K562 (cell line): Measurements from ENCODE around the gene HTR1D. TPM values are rescaled to one million over a fixed set of nuclear protein-coding genes. Genes with fewer than 3 reads are reported as not detected.

Source experiments
- ATAC-seq: fragments of 200-7000 bp; cut with Tn5 transposase; 3 replicates; pipeline ENCODE4 v1.9.1; 2020; ENCODE audit warnings: moderate library complexity
- Bru-seq: library from RNA; stranded (reverse); fragments of 400-500 nt; gene quantifications from one replicate; lab custom pipeline; 2021; lab: Mats Ljungman, UMichigan
- BruChase-seq, 2 experiments: library from RNA; stranded (reverse); fragments of 400-500 nt; gene quantifications; one replicate each; lab custom pipeline; 2021; lab: Mats Ljungman, UMichigan
- BruUV-seq: library from RNA; stranded (reverse); fragments of 400-500 nt; replicated peaks from 2 replicates; lab custom pipeline; 2021; lab: Mats Ljungman, UMichigan
- CTCF ChIA-PET: fragments of 300-600 bp; formaldehyde crosslinking; extraction: SDS; loops from one replicate; lab custom pipeline; 2021; ENCODE audit warnings: low intra/inter-chr PET ratio; lab: Yijun Ruan, JAX
- POLR2A ChIA-PET: fragments of 300-600, 350-650 bp; sonication (Branson Sonifier 250); formaldehyde crosslinking; extraction: SDS; loops from one replicate; lab custom pipeline; 2021; ENCODE audit warnings: antibody characterized with exemption, inconsistent platforms; lab: Yijun Ruan, JAX
- DNase-seq, 4 experiments: peaks; one replicate each; pipeline versions ENCODE4 v3.0.0 to v3.0.0-alpha.2; 2011 to 2018; ENCODE audit warnings: low spot score in 3 of 4, mixed read lengths in 3 of 4; ENCODE audit errors: extremely low read depth in 1 of 4
- FAIRE-seq: peaks from 2 replicates; lab custom pipeline; 2011; peaks lifted over from hg19 to GRCh38; lab: Jason Lieb, UNC
- H2AFZ ChIP-seq: 2 replicates; pipeline ENCODE4 v1.6.0; 2011; ENCODE audit warnings: low read depth, low read length, control low read depth, inconsistent platforms
- H3K27ac ChIP-seq: fragments of 200-600 bp; 3 replicates; pipeline ENCODE4 v1.8.0; 2011; ENCODE audit warnings: low read depth, mild to moderate bottlenecking, control low read depth, inconsistent platforms, low read length, moderate library complexity, mixed read lengths; ENCODE audit errors: extremely low read depth
- H3K27me3 ChIP-seq, 2 experiments: fragments of 300-600 bp in 1 of 2; 2 replicates in 1 of 2; 3 replicates in 1 of 2; pipeline versions ENCODE4 v1.6.0 to v1.8.0; 2011; ENCODE audit warnings: inconsistent platforms in 2 of 2, low read length in 2 of 2, mild to moderate bottlenecking in 1 of 2, mixed read lengths in 1 of 2, moderate library complexity in 1 of 2; ENCODE audit not compliant: control insufficient read depth in 2 of 2, insufficient read depth in 2 of 2
- H3K36me3 ChIP-seq: fragments of 300-600 bp; 3 replicates; pipeline ENCODE4 v1.8.0; 2011; ENCODE audit warnings: mild to moderate bottlenecking, low read length, inconsistent platforms; ENCODE audit not compliant: control insufficient read depth, insufficient read depth
- H3K4me1 ChIP-seq, 2 experiments: fragments of 200-600 bp in 1 of 2; replicated peaks in 1 of 2; 2 replicates in 1 of 2; 3 replicates in 1 of 2; pipeline versions ENCODE4 v1.5.1 to v1.8.0; 2011; ENCODE audit warnings: inconsistent platforms in 2 of 2, low read length in 2 of 2, mild to moderate bottlenecking in 1 of 2, mixed read lengths in 1 of 2, moderate library complexity in 1 of 2; ENCODE audit not compliant: control insufficient read depth in 2 of 2, insufficient read depth in 2 of 2
- H3K4me2 ChIP-seq: 2 replicates; pipeline ENCODE4 v1.6.1; 2011; ENCODE audit warnings: low read length, control low read depth, inconsistent platforms, mixed read lengths; ENCODE audit not compliant: insufficient read depth
- H3K4me3 ChIP-seq: fragments of 200-600 bp; sonication (generic), shearing (Covaris generic); 2 replicates; pipeline ENCODE4 v1.5.1; 2016; ENCODE audit warnings: control low read depth, inconsistent platforms
- H3K79me2 ChIP-seq: fragments of 200-600 bp; 3 replicates; pipeline ENCODE4 v1.8.0; 2011; ENCODE audit warnings: low read length, inconsistent platforms; ENCODE audit not compliant: control insufficient read depth, insufficient read depth
- H3K9ac ChIP-seq, 2 experiments: 2 replicates each; pipeline versions ENCODE4 v1.6.0 to v1.6.1; 2011; ENCODE audit warnings: low read depth in 2 of 2, low read length in 2 of 2, control low read depth in 1 of 2, inconsistent platforms in 1 of 2, mild to moderate bottlenecking in 1 of 2, mixed read lengths in 1 of 2; ENCODE audit not compliant: insufficient read depth in 1 of 2
- H3K9me1 ChIP-seq: one replicate; pipeline ENCODE4 v1.6.0; 2011; ENCODE audit warnings: inconsistent platforms, mild to moderate bottlenecking, low read length, moderate library complexity; ENCODE audit not compliant: control insufficient read depth, insufficient read depth
- H3K9me3 ChIP-seq: replicated peaks from 2 replicates; pipeline ENCODE4 v1.5.1; 2011; ENCODE audit warnings: low read depth, low read length, inconsistent platforms; ENCODE audit not compliant: control insufficient read depth, insufficient read depth
- H4K20me1 ChIP-seq: replicated peaks from 2 replicates; pipeline ENCODE4 v1.6.1; 2011; ENCODE audit warnings: low read length, inconsistent platforms, mixed read lengths; ENCODE audit not compliant: control insufficient read depth, insufficient read depth
- E2F6 ChIP-seq, 2 experiments: IDR thresholded peaks; 2 replicates each; pipeline ENCODE4 v1.6.1; 2011; ENCODE audit warnings: borderline replicate concordance in 1 of 2, control low read depth in 1 of 2, low read depth in 1 of 2, low read length in 1 of 2, mild to moderate bottlenecking in 1 of 2, mixed read lengths in 1 of 2, moderate library complexity in 1 of 2; ENCODE audit not compliant: insufficient read depth in 1 of 2, insufficient read length in 1 of 2, poor library complexity in 1 of 2, severe bottlenecking in 1 of 2; ENCODE audit errors: extremely low read depth in 1 of 2
- HEY1 ChIP-seq: fragments of 250-450 bp; sonication (Bioruptor Pico); IDR thresholded peaks from 2 replicates; pipeline ENCODE4 v1.5.0; 2020; ENCODE audit warnings: mild to moderate bottlenecking, moderate library complexity, borderline replicate concordance
- NFIX ChIP-seq: fragments of 250-450 bp; sonication (Bioruptor Pico); IDR thresholded peaks from 2 replicates; pipeline ENCODE4 v1.4.0; 2020; ENCODE audit warnings: low read depth, mild to moderate bottlenecking, moderate library complexity
- SMAD2 ChIP-seq: fragments of 150-350 bp; IDR thresholded peaks from 2 replicates; pipeline ENCODE4 v1.6.1; 2014; ENCODE audit warnings: low read depth, mild to moderate bottlenecking, low read length
- TFAP4 ChIP-seq: sonication (generic); formaldehyde crosslinking; IDR thresholded peaks from 2 replicates; pipeline ENCODE4 v1.8.0; 2022; ENCODE audit warnings: missing genetic modification reagents, mild to moderate bottlenecking, moderate library complexity, borderline replicate concordance
- ZBTB7A ChIP-seq: IDR thresholded peaks from 2 replicates; pipeline ENCODE4 v1.6.1; 2011; ENCODE audit warnings: low read depth, mild to moderate bottlenecking, low read length, moderate library complexity, borderline replicate concordance; ENCODE audit not compliant: control insufficient read depth
- ZNF263 ChIP-seq: sonication (generic); formaldehyde crosslinking; IDR thresholded peaks from 2 replicates; pipeline ENCODE4 v1.8.0; 2022; ENCODE audit warnings: mild to moderate bottlenecking, missing genetic modification reagents, borderline replicate concordance
- ZNF551 ChIP-seq: fragments of 250-450 bp; sonication (Bioruptor Pico); IDR thresholded peaks from 2 replicates; pipeline ENCODE4 v1.5.0; 2021; ENCODE audit warnings: mild to moderate bottlenecking, moderate library complexity
- ZNF586 ChIP-seq: fragments of 450-650 bp; formaldehyde crosslinking; conservative IDR thresholded peaks from 2 replicates; pipeline ENCODE4 v1.4.0; 2020; ENCODE audit warnings: mild to moderate bottlenecking, moderate library complexity
- WGBS: fragments of 100-300 bp; shearing (Covaris generic); methylation state at CpG from one replicate; pipeline ENCODE4 v1.1.6; 2016; ENCODE audit warnings: low coverage, mixed read lengths; ENCODE audit not compliant: insufficient coverage; ENCODE audit errors: missing lambda C conversion rate; 5-methylcytosine and 5-hydroxymethylcytosine counted together
- in situ Hi-C: fragments of 300-500 bp; cut with MboI; formaldehyde crosslinking; loops from 4 replicates; pipeline ENCODE4 v1.15.0; 2018; ENCODE audit warnings: inconsistent platforms, mixed read lengths
- intact Hi-C: fragments of 100-400 bp; cut with micrococcal nuclease; formaldehyde crosslinking; loops from 2 replicates; pipeline ENCODE4 v1.14.2; 2022
- long read RNA-seq, 3 experiments: library from polyadenylated mRNA in 2 of 3; library from RNA in 1 of 3; unstranded in 2 of 3; stranded (forward) in 1 of 3; transcript quantifications; one replicate each; pipeline ENCODE4 v2.0.0, GENCODE V29; 2019 to 2022
- polyA minus RNA-seq, 3 experiments: library from RNA; depleted of rRNA, polyadenylated mRNA; stranded (reverse); fragments of >200 nt; gene quantifications; 2 replicates each; pipeline ENCODE4 v1.2.3, GENCODE V29; 2011
- polyA plus RNA-seq, 8 experiments: library from polyadenylated mRNA; depleted of rRNA in 4 of 8; stranded (reverse) in 5 of 8; unstranded in 3 of 8; fragments of >200 nt; fragmentation: Nextera tagmentation in 2 of 8; fragmentation: Illumina TruSeq in 1 of 8; extraction: Ambion mirVana in 2 of 8; extraction: Trizol in 1 of 8; gene quantifications; 2 replicates each; pipeline versions ENCODE4 v1.2.1 to v1.2.3, GENCODE V29; 2011 to 2014; ENCODE audit warnings: inconsistent platforms in 1 of 8, missing spikeins in 1 of 8
- total RNA-seq, 7 experiments: library from RNA; depleted of rRNA in 6 of 7; stranded (reverse); fragments of >200 nt in 6 of 7; fragmentation: Illumina TruSeq in 2 of 7; extraction: Trizol in 2 of 7; gene quantifications; 2 replicates each; pipeline versions ENCODE4 v1.2.1 to v1.2.3, GENCODE V29; 2011 to 2021; ENCODE audit warnings: low replicate concordance in 1 of 7

The HTR1D gene
- 0.25 TPM in 1 of 2 replicates, not detected in the other for total RNA-seq (2011; cell fraction: chromatin; rRNA removed; ENCODE audit: low replicate concordance)
- total RNA-seq (2011; cell fraction: nucleolus; rRNA removed) = 0.17 TPM in 1 of 2 replicates, not detected in the other
- 0.22 and 0.23 TPM in 2 replicates for total RNA-seq (2011; cell fraction: nucleoplasm; rRNA removed)
- total RNA-seq (2014; rRNA removed) (not detected in 2 replicates), total RNA-seq (2014; rRNA removed; fragmentation: Illumina TruSeq; extraction: Trizol) (not detected in 2 replicates), total RNA-seq (2015; rRNA removed; fragmentation: Illumina TruSeq; extraction: Trizol) (not detected in 2 replicates), total RNA-seq (2021) (0.04 TPM in 1 of 2 replicates, not detected in the other), polyA plus RNA-seq (2011; rRNA removed) (0.04 and 0.08 TPM in 2 replicates), polyA plus RNA-seq (2014; fragmentation: Illumina TruSeq; extraction: Trizol) (0.09 TPM in 1 of 2 replicates, not detected in the other), polyA plus RNA-seq (2014; fragmentation: Nextera tagmentation; extraction: Ambion mirVana) (under 1 TPM in 1 of 2 experiments, not detected in 1; 0.03 TPM), polyA plus RNA-seq (2014; rRNA removed) (0.08 and 0.09 TPM in 2 replicates), polyA minus RNA-seq (2011; rRNA and poly(A)+ RNA removed) (not detected in 2 replicates), Bru-seq, nascent RNA (not detected), BruChase-seq, experiment 1, labeled RNA remaining after a 2-hour chase (percentile 17 among the genes with signal in this experiment), BruChase-seq, experiment 2, labeled RNA remaining after a 6-hour chase (not detected)
- 0.04 and 0.13 TPM in 2 replicates for polyA plus RNA-seq (2011; cell fraction: cytosol; rRNA removed)
- polyA plus RNA-seq (2011; cell fraction: nucleus; rRNA removed) = 0.07 and 0.11 TPM in 2 replicates
- polyA plus RNA-seq (2012) = 0.03 and 0.07 TPM in 2 replicates
- polyA minus RNA-seq (2011; cell fraction: cytosol; rRNA and poly(A)+ RNA removed) = not detected in 2 replicates
- polyA minus RNA-seq (2011; cell fraction: nucleus; rRNA and poly(A)+ RNA removed) = 0.22 TPM in 1 of 2 replicates, not detected in the other
- long read RNA-seq, experiment 1 = 0 reads
- long read RNA-seq, experiment 2, partial matches to known transcripts = 0 of 1 reads
- long read RNA-seq, experiment 2, other reads (novel, unspliced or antisense) = 0 of 1 reads
- long read RNA-seq, experiment 3 = 0 reads

- ATAC-seq (peak; percentile 64), FAIRE-seq (no peak), DNase-seq (peak in 2 of 4 experiments; percentile 67 to 68)
- H3K9me1 ChIP-seq = no peaks in the 10 kb centered on the region
- no peak within 1 kb of the TSS for H3K27ac ChIP-seq
- H3K79me2 ChIP-seq = no peaks in the 10 kb centered on the region
- H3K9ac ChIP-seq = peak within 1 kb of the TSS; percentile 32 to 82; a peak in 3 of 4 replicates
- WGBS = 13% methylated on average over 22 of the region's 45 CpGs
- no TSS peak for BruUV-seq
- peaks cover 0 to 13% of the 10 kb centered on the region in 2 experiments; a peak in 4 of 5 replicates for H3K4me1 ChIP-seq
- H3K4me3 ChIP-seq = peak within 1 kb of the TSS; percentile 42
- no peaks in the 10 kb centered on the region for H3K36me3 ChIP-seq
- CTCF ChIA-PET = interaction anchor here (0.7 kb wide), 1 partner anchor 322 kb away, joined by 3 read pairs; no protein-coding TSS in a partner anchor
- in situ Hi-C loops (loop anchor here (5.0 to 10.0 kb wide), 2 partner anchors 60 to 317 kb away; partner anchors contain the start of gene E2F2), intact Hi-C loops (loop anchor here (5.0 to 10.0 kb wide), 3 partner anchors 60 to 317 kb away; partner anchors contain the start of gene E2F2)
- H2AFZ ChIP-seq = peak within 1 kb of the TSS; percentile 77
- no peaks in the 10 kb centered on the region for H3K9me3 ChIP-seq
- peaks cover 31 to 60% of the 10 kb centered on the region in 2 experiments for H3K27me3 ChIP-seq
- POLR2A ChIA-PET = interaction anchor here (0.6 to 1.2 kb wide), 3 partner anchors 18 to 34 kb away, joined by 3 to 4 read pairs (median 3); no protein-coding TSS in a partner anchor
- peak within 1 kb of the TSS; percentile 67 for H3K4me2 ChIP-seq
- TF ChIP-seq ZNF551 = no peak
- no peak for TF ChIP-seq SMAD2
- TF ChIP-seq NFIX = no peak
- no peak for TF ChIP-seq TFAP4
- TF ChIP-seq HEY1 (CRISPR knock-in tag) = no peak
- TF ChIP-seq ZNF586 (CRISPR knock-in tag) = no peak
- peak; percentile 17; the same call in 1 of the 2 replicates for TF ChIP-seq ZBTB7A
- TF ChIP-seq E2F6 (IDR thresholded peaks at IDR 0.05; ENCODE audit: borderline replicate concordance in 1 of 2, extremely low read depth in 1 of 2, insufficient read depth in 1 of 2, insufficient read length in 1 of 2, low read depth in 1 of 2, low read length in 1 of 2, poor library complexity in 1 of 2, severe bottlenecking in 1 of 2) = peak in 1 of 2 experiments; percentile 17
- TF ChIP-seq ZNF263 (CRISPR knock-in tag) = peak; percentile 91
- TF ChIP-seq, all 486 proteins: peak for 3
- 0 out of 2 replicates have a peak, but pooled peaks cover 9% of the 10 kb centered on the region for H4K20me1 ChIP-seq
These were observed at the start of gene HTR1D for GRCh38 chr1:23217421-23218115. TSS of gene HTR1D (minus strand) at chr1:23217502. CDS start at chr1:23194219, 23,283 bp downstream.
